NCI-H2029 treated with DMSO at 0.1 percent for 48 hours (cell line): ENCODE results near the gene HOXD13.
A peak's percentile ranks its signal among the peaks of the same experiment; 100 is the strongest.

Source experiments
- DNase-seq: peaks from one replicate; lab custom pipeline; 2025; lab: John Stamatoyannopoulos, UW

HOXD13 gene

GRCh38 chr2:176095421-176095820 is 2.9 kb downstream of the HOXD13 start:
- no peak for DNase-seq

- DNase-seq, result no peak
Observed at GRCh38 chr2:176096243-176096985, 3.9 kb downstream of the HOXD13 start.

GRCh38 chr2:176096986-176097819 is 4.7 kb downstream of the HOXD13 start:
- DNase-seq, result no peak

GRCh38 chr2:176097820-176098365 is 5.4 kb downstream of the HOXD13 start:
- peak; percentile 73 for DNase-seq

DNA sequence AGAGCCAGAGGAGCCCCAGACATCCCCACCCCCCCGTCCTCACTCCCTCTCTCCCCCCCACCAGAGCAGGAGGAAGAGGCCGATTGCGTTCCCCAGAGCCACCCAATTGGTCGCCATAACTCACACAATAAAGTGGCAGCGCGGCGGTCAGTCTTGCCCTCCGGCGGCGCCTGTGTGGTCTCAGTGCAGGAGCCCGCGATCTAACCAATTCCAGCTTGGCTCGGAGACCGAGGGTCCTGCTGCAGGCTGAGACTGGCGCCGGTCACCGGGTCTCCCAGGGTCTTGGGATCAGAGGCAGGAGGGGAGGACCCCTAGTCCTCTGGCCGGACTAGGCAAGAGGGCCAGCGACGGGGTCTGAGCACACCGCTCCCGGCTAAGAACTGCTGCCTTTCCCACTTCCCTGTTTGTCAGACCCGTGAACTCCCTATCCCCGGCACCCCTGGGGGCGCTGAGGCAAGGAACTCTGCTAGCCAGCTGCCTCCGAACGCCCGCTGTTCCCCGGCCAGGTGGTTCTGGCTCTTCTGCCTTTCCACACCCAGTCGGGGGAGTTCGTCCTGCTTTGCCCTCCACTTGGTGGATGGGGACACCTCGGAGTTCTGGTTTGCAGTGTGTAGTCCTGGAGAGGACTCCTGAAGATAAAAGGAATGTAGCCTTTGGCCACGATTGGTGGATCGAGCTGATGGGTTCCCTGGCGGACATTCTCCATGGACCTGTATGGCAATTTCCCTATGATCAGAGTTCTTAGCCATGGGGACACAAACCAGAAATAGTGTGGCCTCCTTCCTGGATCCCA is 6.0 kb downstream of the HOXD13 start:
- no peak for DNase-seq

- no peak for DNase-seq
Observed at GRCh38 chr2:176099159-176099727, 6.7 kb downstream of the HOXD13 start.

- no peak for DNase-seq
Observed at GRCh38 chr2:176099728-176100546, 7.4 kb downstream of the HOXD13 start, which contains the start of gene HOXD12. TSS of gene HOXD12 (plus strand) at chr2:176099795. CDS start at chr2:176099802, 7 bp downstream.

GRCh38 chr2:176100547-176101140 is 8.1 kb downstream of the HOXD13 start:
- no peak for DNase-seq

- no peak for DNase-seq
Observed at GRCh38 chr2:176101216-176101830, 8.8 kb downstream of the HOXD13 start.

GRCh38 chr2:176101842-176102241 is 9.3 kb downstream of the HOXD13 start:
- DNase-seq, result no peak

DNA sequence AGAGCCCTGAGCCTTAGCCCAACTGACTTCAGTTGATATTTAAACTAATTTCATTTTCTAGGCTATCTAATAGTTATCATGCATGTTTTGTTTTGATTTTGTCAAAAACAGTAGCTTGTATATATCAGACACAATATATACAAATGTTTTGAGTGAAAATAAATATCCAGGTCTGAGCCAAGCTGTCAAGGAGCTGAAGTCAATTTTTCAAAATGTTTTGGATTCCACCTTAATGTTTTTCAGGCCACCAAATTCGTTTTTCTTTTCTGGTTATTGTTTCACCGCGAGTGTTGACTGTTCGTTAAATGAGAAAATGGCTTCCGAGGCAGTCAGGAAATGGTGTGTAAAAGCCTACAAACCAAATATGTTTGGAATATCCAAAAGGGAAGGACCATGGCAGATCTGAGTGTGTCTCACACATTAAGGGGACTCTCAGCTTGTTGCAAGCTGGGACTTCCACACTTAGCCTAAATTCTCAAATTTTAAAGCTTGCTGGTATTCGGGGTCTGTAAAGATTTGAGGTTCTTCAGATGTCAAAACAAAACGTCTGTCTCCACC is 9.9 kb downstream of the HOXD13 start:
- no peak for DNase-seq

DNA sequence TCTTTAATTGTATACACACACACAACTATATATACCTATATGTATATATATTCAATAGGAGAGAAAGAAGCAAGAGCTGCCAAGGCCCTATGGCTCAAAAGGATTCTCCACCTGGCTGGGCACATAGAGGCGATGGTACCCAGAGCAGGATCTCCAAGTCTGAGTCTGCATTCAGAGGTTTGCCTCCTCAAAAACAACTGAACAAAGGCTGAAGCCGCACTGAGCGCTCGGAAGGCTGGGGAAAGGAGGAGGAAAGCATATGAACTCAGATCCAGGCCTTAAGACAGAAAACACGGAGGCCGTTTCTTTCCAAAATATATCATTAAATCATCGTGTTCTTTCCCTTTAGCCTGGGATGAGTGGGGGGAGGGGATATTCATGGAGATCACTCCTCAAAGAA is 10.7 kb downstream of the HOXD13 start:
- no peak for DNase-seq

DNA sequence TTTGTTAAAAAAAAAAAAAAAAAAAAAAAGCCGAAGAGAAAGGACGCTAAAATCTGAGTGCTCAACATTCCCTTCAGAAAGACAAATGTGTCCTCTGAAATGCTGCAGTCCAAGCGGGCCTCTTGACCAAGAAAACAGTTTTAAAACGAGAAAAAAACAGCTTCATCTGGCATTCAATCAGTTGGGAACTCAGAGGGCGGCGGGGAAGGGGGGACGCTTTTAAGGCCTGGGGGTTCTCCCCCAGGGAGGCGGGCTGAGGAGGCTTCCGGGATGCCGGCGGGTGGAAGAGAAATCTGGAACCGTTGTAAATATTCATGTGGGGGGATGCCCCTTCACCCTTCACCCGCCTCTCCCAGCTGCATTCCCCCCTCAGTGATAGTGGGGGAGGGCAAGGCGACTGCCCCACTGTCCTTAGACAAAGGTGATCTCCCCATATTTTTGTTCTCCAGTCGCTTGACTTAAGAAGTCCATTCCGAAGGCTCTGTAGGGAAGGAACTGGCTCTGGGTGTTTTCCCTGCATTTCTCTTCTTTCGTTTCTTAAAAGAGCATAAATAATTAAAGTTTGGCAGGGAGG is 11.3 kb downstream of the HOXD13 start:
- DNase-seq, result no peak

DNA sequence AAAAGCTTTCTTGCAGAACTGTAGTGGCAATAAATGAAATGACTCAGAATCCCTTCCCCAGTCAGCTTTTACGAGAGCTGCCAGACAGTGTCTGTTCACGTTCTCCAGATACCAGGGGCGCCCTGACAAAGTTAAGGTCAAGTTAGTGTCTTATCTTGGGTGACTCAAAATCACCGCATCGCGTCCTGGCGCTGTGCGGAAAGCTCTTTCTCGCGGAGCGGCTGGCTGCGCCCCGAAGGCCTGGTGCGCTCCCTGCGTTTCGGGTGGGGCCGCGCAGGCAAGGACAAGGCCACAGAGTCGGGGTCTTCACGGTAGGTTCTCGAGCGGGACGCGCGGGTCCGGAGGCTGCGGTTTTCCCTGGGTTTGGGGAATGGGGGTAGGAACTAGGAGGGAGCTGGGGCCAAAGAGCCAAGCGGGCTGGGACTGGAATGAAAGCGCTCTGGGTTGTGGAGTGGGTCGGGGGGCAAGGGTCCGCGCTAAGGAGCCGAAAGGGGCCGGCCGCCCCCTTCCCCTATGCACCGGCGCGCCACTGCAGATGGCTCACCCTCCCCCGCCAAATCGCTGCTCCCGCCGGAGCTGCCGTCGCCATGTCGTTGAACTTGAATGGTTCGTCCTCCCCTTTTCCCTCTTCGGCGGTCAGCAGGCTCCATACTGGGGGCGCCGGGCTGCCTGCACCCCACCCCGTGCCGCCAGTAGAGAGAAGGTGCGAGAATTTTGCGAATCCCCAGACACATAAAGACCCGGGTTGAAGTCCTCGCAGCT is 12.0 kb downstream of the HOXD13 start:
- no peak for DNase-seq

DNA sequence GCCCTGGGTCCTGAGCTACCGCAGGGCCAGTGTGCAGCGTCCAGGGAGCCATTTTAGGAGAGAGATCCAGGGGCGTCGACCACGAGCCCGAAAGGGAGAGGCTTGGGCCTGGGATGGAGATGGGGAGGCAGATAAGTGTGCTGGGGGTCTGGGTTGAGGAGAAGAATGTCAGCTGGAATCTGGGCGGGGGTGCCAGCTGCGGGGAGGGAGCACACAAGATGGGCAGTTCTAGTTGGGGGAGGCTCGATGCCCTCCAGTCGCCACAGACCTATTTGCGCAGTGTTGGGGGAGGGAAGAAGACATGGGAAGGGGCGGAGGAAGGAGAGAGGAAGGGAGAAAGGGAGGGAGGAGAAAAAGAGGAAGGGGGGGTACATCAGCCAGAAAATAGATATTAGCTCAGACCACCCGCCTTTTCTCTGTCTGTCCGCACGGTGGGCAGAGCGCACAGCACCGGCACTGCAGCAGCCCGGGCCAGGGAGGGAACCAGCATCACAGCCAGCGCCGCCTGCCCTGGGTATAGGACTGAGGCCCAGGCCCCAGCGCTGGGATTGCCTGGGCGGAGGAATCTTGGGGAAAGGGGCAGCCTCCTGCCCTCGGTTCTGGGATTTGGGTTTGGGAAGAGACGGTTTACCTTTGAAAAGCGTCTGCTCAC is 12.7 kb downstream of the HOXD13 start:
- DNase-seq, result no peak

DNA sequence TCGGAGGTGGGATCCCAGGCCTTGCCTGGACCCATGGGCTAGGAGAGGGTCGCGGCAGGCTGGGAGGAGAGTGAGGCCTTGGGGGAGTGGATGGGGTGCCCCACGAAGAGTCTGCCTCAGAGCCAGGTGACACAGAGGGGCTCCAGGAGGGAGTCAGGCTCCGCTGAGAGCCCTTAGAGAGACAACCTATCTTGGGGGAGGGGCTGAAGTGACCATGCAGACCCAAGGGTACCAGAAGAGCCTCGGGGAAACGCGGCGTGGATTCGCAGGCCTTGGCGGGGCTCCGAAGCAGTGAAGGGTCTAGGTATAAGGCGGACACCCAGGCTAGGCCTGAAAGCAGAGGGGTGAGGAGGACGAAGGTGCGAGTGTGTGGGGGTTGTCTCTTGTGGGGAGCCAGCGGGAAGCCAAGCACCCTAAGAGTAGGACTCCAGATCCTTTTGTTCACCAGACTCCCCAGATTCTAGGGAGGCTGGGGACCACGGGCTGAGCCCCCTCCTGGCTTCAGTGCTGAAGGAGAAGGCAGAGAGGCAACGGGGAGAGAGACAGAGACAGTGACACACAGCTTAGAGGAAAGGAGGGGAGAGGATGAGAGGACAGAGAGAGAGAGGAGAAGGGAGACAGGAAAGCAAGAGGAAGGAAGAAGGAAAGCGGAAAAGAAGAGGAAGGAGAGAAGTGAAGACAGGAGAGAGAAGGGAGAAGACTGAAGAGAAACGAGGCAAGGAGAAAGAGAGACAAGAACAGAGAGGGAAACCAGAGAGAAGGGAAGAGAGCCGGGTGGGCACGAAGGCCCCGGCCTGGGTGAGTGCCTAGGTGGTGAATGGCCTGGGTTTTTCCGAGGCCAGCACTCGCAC is 13.4 kb downstream of the HOXD13 start:
- DNase-seq, result no peak
